H1 (cell line): Measurements from ENCODE around the gene PDE4D. TPM values are rescaled to one million over a fixed set of nuclear protein-coding genes. Genes with fewer than 3 reads are reported as not detected.

Experiments
- BACH1 ChIP-seq: IDR thresholded peaks from 2 replicates; pipeline ENCODE4 v1.6.1; 2012; ENCODE audit warnings: low read length, improper control_type of control experiment
- CBX5 ChIP-seq: fragments of 300-800, 300-1000 bp; sonication (generic); IDR thresholded peaks from 2 replicates; pipeline ENCODE4 v1.7.1; 2016; ENCODE audit warnings: antibody characterized with exemption, low read length, low read depth
- GABPA ChIP-seq: IDR thresholded peaks from 2 replicates; pipeline ENCODE4 v1.6.1; 2011; ENCODE audit warnings: mild to moderate bottlenecking, low read length, moderate library complexity, borderline replicate concordance; ENCODE audit not compliant: insufficient read depth
- RNF2 ChIP-seq: fragments of 200-900, 300-1000 bp; sonication (generic); IDR thresholded peaks from 2 replicates; pipeline ENCODE4 v1.7.1; 2016; ENCODE audit warnings: borderline replicate concordance, low read depth, mild to moderate bottlenecking, antibody characterized with exemption, low read length; ENCODE audit not compliant: poor library complexity, severe bottlenecking; ENCODE audit errors: missing control alignments
- TBP ChIP-seq: IDR thresholded peaks from 2 replicates; pipeline ENCODE4 v1.6.1; 2011; ENCODE audit warnings: low read depth, low read length, improper control_type of control experiment
- polyA plus RNA-seq, 7 experiments: library from polyadenylated mRNA; depleted of rRNA in 3 of 7; stranded (reverse) in 5 of 7; unstranded in 2 of 7; fragments of >200 nt in 5 of 7; fragments of 200-250 nt in 2 of 7; gene quantifications; 1 replicate in 5 of 7; 2 replicates in 1 of 7; 4 replicates in 1 of 7; pipeline versions ENCODE4 v1.2.1 to v1.2.3, GENCODE V29; 2011 to 2013; ENCODE audit warnings: missing spikeins in 2 of 7, mixed read lengths in 2 of 7
- total RNA-seq: library from RNA; stranded (reverse); fragmentation: NEBNext Ultra II Directional; extraction: Animal tissue kit (Norgen Biotek cat#: 25700); gene quantifications from 2 replicates; pipeline ENCODE4 v1.2.1, GENCODE V29; 2021

The PDE4D gene
- total and polyA plus RNA-seq, 2 of the 8 experiments (the other 6 are each of a cell fraction or from before 2014, with no cell fraction given) = 2.3 to 3.7 TPM

- no peak for TF ChIP-seq GABPA
- TF ChIP-seq BACH1 = no peak
- no peak for TF ChIP-seq RNF2
- no peak for TF ChIP-seq TBP
- TF ChIP-seq CBX5 = no peak
Observed at GRCh38 chr5:59136549-59136948, 757.0 kb downstream of the PDE4D start (continued).
